Measurements from ENCODE around the gene ZNF710.

ZNF710 gene

GRCh38 chr15:90042356-90042755, 41.2 kb downstream of the ZNF710 start:
- no peak for DNase-seq

GRCh38 chr15:90042766-90043529, 41.8 kb downstream of the ZNF710 start:
- DNase-seq = no peak

GRCh38 chr15:90043530-90044010, 42.4 kb downstream of the ZNF710 start:
- no peak for DNase-seq

- DNase-seq = no peak
These were observed 43.1 kb downstream of the ZNF710 start for GRCh38 chr15:90044191-90044590.

- DNase-seq = no peak
These were observed 43.8 kb downstream of the ZNF710 start for GRCh38 chr15:90044916-90045371.

- no peak for DNase-seq
These were observed 45.2 kb downstream of the ZNF710 start for GRCh38 chr15:90046289-90046688.

GRCh38 chr15:90046911-90047392, 45.8 kb downstream of the ZNF710 start:
- DNase-seq = no peak

- no peak for DNase-seq
These were observed 46.9 kb downstream of the ZNF710 start for GRCh38 chr15:90047956-90048575.

- no peak for DNase-seq
These were observed 47.9 kb downstream of the ZNF710 start for GRCh38 chr15:90049030-90049429.

GRCh38 chr15:90049666-90050604, 48.8 kb downstream of the ZNF710 start:
- DNase-seq = no peak

GRCh38 chr15:90051874-90052273, 50.8 kb downstream of the ZNF710 start:
- no peak for DNase-seq

GRCh38 chr15:90053685-90054466, 52.8 kb downstream of the ZNF710 start:
- no peak for DNase-seq

GRCh38 chr15:90054618-90055097, 53.5 kb downstream of the ZNF710 start:
- DNase-seq = no peak

- DNase-seq = no peak
These were observed 54.1 kb downstream of the ZNF710 start for GRCh38 chr15:90055182-90055581.

- no peak for DNase-seq
These were observed 55.4 kb downstream of the ZNF710 start for GRCh38 chr15:90056529-90056928.

- DNase-seq = no peak
These were observed 57.2 kb downstream of the ZNF710 start for GRCh38 chr15:90058308-90058707.

GRCh38 chr15:90058775-90059174, 57.7 kb downstream of the ZNF710 start:
- no peak for DNase-seq

- peak; percentile 9 for DNase-seq
These were observed 58.3 kb downstream of the ZNF710 start for GRCh38 chr15:90059208-90059985.

- no peak for DNase-seq
These were observed 59.7 kb downstream of the ZNF710 start for GRCh38 chr15:90060797-90061196.

- DNase-seq = no peak
These were observed 60.9 kb downstream of the ZNF710 start for GRCh38 chr15:90062023-90062442.

- no peak for DNase-seq
These were observed 61.4 kb downstream of the ZNF710 start for GRCh38 chr15:90062462-90062932.

Data from effector CD8-positive, alpha-beta T cell (primary cell).